Hepatocyte (in vitro differentiated cells): ENCODE results near the gene GJB5.

ENCODE experiments used
- EZH2 ChIP-seq: fragments of 200-600 bp; sonication (generic); IDR thresholded peaks from 2 replicates; pipeline ENCODE4 v1.6.1; 2016; ENCODE audit warnings: antibody characterized with exemption, mild to moderate bottlenecking, borderline replicate concordance
- EZH2phosphoT487 ChIP-seq: fragments of 200-600 bp; sonication (generic); IDR thresholded peaks from one replicate; pipeline ENCODE4 v1.6.1; 2018; ENCODE audit warnings: antibody characterized with exemption, mild to moderate bottlenecking, low read depth, moderate library complexity; ENCODE audit not compliant: unreplicated experiment, severe bottlenecking
- TF ChIP-seq, protein P1 (sequence below): fragments of 200-600 bp; sonication (generic); IDR thresholded peaks from 2 replicates; pipeline ENCODE4 v1.5.1; 2016; ENCODE audit warnings: antibody characterized with exemption, mild to moderate bottlenecking; ENCODE audit not compliant: poor library complexity

DNA sequence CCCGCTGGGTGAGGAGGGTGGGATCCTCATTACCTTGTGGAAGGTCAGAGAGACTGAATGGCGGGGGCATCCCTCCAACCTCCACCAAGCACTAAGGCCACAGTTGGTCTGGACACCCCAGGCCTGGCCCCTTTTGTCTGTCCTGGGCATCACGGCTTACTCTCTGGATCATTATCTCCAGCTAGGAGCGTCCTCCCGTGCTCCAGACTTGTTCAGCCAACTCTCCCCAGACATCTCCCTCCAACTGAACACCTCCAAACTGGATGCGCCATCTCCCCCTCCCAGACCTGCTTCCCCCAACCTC lies 7.3 kb upstream of the GJB5 start:
- TF ChIP-seq, protein P1, sequence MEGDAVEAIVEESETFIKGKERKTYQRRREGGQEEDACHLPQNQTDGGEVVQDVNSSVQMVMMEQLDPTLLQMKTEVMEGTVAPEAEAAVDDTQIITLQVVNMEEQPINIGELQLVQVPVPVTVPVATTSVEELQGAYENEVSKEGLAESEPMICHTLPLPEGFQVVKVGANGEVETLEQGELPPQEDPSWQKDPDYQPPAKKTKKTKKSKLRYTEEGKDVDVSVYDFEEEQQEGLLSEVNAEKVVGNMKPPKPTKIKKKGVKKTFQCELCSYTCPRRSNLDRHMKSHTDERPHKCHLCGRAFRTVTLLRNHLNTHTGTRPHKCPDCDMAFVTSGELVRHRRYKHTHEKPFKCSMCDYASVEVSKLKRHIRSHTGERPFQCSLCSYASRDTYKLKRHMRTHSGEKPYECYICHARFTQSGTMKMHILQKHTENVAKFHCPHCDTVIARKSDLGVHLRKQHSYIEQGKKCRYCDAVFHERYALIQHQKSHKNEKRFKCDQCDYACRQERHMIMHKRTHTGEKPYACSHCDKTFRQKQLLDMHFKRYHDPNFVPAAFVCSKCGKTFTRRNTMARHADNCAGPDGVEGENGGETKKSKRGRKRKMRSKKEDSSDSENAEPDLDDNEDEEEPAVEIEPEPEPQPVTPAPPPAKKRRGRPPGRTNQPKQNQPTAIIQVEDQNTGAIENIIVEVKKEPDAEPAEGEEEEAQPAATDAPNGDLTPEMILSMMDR: no peak
- TF ChIP-seq EZH2: no peak
- no peak for TF ChIP-seq EZH2phosphoT487
